ENCODE measurements around the gene ME3.

GRCh38 chr11:86702220-86702983, 30.0 kb upstream of the ME3 start:
- TF ChIP-seq CTCF (IDR thresholded peaks at IDR 0.05; ENCODE audit: low read length) (no peak), EZH2phosphoT487 (IDR thresholded peaks at IDR 0.05; ENCODE audit: low read length) (no peak), EZH2 (optimal IDR thresholded peaks at IDR 0.05; ENCODE audit: low read depth, low read length) (no peak)

Data from MM.1S (cell line).